ENCODE measurements around the gene AP1M1. TPM values are rescaled to one million over a fixed set of nuclear protein-coding genes. Genes with fewer than 3 reads are reported as not detected.

The AP1M1 gene
- total RNA-seq, 1 donor from 2014 or later, result 81.8 TPM

DNA sequence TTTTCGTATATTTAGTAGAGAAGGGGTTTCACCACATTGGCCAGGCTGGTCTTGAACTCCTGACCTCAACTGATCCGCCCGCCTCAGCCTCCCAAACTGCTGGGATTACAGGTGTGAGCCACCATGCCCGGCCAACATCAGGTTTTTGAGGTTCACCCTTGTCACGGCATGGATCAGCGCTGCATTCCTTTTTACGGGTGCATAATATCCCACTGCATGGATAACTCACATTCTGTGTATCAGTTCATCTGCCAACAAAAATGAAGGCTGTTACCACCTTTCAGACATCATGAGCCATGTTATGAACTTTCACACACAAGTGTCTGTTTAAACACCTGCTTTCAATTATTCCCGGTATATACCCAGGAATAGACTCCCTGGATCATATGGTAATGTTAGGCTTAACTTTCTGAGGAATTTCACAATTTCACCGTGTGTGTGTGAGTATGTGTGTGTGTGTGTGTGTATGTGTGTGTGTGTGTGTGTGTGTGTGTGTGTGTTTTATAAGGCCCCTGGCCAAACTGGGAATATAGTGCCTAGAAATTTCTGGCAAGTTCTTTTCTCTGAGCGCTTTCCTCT is 52.2 kb downstream of the AP1M1 start:
- Mint-ChIP-seq H3K36me3 (ENCODE audit: low read depth) (no peaks in the 10 kb centered on the region), H3K4me1 (ENCODE audit: low read depth) (peaks cover 2% of the 10 kb centered on the region), H3K4me3 (ENCODE audit: unreplicated experiment) (no peak overlapping the region), H3K27me3 (ENCODE audit: low read depth) (peaks cover 12% of the 10 kb centered on the region), H3K27ac (ENCODE audit: unreplicated experiment) (no peak overlapping the region), H3K9me3 (ENCODE audit: low read depth) (no peaks in the 10 kb centered on the region)
- no peak for DNase-seq (ENCODE audit: low spot score)
- TF ChIP-seq, protein P1, sequence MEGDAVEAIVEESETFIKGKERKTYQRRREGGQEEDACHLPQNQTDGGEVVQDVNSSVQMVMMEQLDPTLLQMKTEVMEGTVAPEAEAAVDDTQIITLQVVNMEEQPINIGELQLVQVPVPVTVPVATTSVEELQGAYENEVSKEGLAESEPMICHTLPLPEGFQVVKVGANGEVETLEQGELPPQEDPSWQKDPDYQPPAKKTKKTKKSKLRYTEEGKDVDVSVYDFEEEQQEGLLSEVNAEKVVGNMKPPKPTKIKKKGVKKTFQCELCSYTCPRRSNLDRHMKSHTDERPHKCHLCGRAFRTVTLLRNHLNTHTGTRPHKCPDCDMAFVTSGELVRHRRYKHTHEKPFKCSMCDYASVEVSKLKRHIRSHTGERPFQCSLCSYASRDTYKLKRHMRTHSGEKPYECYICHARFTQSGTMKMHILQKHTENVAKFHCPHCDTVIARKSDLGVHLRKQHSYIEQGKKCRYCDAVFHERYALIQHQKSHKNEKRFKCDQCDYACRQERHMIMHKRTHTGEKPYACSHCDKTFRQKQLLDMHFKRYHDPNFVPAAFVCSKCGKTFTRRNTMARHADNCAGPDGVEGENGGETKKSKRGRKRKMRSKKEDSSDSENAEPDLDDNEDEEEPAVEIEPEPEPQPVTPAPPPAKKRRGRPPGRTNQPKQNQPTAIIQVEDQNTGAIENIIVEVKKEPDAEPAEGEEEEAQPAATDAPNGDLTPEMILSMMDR (IDR thresholded peaks at IDR 0.05), result no peak

DNA sequence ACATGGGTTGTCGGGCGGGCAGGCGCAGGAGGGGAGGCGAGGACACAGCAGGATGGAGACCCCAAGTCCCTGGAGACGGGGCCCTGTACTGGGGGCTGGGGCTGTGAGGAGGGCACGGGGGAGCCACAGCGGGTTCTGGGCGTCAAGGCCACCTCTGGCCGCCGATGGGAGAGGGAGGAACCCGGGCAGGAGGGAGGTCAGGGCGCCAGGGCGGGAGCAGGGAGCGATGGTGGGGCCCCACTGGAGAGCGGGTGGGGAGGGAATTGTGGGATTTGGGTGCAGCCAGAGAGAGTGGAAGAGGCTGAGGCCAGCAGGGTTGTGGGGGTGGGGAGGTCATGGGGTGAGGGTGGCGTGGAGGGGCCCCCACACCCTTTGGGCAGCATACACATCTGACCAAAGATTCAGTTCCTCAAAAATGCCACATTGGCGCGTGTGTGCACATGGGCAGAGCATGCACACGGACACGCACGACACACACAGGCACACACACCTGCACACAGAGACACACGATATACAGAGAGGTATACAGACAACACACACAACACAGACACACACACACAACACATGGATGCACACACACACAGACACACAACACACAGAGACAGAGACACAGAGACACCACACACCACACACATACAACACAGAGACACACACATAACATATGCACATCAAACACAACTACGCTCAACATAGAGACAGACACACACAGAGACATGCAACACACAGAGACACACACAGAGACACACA is 54.9 kb downstream of the AP1M1 start:
- H3K27ac Mint-ChIP-seq (ENCODE audit: unreplicated experiment), result no peak overlapping the region
- peaks cover 3% of the 10 kb centered on the region for H3K27me3 Mint-ChIP-seq (ENCODE audit: low read depth)
- no peaks in the 10 kb centered on the region for H3K9me3 Mint-ChIP-seq (ENCODE audit: low read depth)
- H3K36me3 Mint-ChIP-seq (ENCODE audit: low read depth), result no peaks in the 10 kb centered on the region
- no peaks in the 10 kb centered on the region for H3K4me1 Mint-ChIP-seq (ENCODE audit: low read depth)
- no peak for DNase-seq (ENCODE audit: low spot score)
- H3K4me3 Mint-ChIP-seq (ENCODE audit: unreplicated experiment), result no peak overlapping the region
- TF ChIP-seq, protein P1 (IDR thresholded peaks at IDR 0.05), result no peak

DNA sequence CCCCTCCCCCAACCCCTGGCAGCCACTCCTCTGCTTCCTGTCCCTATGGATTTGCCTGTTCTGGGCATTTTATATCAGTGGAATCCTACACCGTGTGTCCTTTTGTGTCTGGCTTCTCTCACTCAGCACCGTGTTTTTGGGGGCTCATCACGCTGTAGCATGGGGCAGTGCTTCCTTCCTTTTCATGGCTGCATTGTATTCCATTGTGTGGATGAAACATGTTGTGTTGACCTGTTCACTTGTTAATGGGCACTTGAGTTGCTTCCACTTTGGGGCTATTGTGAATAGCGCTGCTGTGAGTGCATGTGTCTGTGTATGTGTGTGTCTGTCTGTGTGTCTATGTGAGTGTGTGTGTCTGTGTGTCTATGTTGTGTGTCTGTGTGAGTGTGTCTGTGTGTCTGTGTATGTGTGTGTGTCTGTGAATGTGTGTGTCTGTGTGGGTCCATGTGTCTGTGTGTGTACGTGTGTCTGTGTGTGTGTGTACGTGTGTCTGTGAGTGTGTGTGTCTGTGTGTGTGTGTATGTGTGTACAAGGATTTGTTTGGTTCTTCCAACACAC is 57.2 kb downstream of the AP1M1 start:
- Mint-ChIP-seq H3K4me3 (ENCODE audit: unreplicated experiment) (no peak overlapping the region), H3K4me1 (ENCODE audit: low read depth) (no peaks in the 10 kb centered on the region), H3K36me3 (ENCODE audit: low read depth) (no peaks in the 10 kb centered on the region), H3K27me3 (ENCODE audit: low read depth) (peaks cover 5% of the 10 kb centered on the region), H3K9me3 (ENCODE audit: low read depth) (no peaks in the 10 kb centered on the region), H3K27ac (ENCODE audit: unreplicated experiment) (no peak overlapping the region)
- TF ChIP-seq, protein P1 (IDR thresholded peaks at IDR 0.05), result no peak
- no peak for DNase-seq (ENCODE audit: low spot score)

DNA sequence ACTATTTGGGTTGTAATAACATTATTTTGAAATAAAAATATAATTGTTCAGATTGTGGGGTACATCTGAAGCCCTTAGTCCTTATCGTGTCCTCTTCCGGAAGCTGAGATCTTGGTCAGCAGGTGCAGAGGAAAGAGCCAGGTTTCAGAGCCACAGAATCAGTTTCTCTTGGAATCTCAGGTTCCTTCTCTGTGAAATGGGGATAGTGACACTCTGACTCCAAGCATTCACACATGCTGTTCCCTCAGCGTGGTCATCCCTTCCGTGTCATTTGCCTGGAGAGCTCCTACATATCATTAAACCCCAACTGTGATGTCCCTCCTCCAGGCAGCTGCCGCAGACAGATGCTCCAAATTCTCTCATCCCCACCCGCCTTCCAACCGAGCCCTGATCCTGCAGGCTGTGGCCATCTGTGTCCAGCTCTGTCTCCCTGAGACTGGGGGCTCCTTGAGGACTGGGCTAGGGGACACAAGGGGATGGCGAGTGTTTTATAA is 59.8 kb downstream of the AP1M1 start:
- Mint-ChIP-seq H3K36me3 (ENCODE audit: low read depth) (no peaks in the 10 kb centered on the region), H3K9me3 (ENCODE audit: low read depth) (no peaks in the 10 kb centered on the region), H3K4me3 (ENCODE audit: unreplicated experiment) (no peak overlapping the region), H3K27ac (ENCODE audit: unreplicated experiment) (no peak overlapping the region), H3K4me1 (ENCODE audit: low read depth) (no peaks in the 10 kb centered on the region), H3K27me3 (ENCODE audit: low read depth) (peaks cover 10% of the 10 kb centered on the region)
- DNase-seq (ENCODE audit: low spot score), result no peak
- TF ChIP-seq, protein P1 (IDR thresholded peaks at IDR 0.05), result no peak

DNA sequence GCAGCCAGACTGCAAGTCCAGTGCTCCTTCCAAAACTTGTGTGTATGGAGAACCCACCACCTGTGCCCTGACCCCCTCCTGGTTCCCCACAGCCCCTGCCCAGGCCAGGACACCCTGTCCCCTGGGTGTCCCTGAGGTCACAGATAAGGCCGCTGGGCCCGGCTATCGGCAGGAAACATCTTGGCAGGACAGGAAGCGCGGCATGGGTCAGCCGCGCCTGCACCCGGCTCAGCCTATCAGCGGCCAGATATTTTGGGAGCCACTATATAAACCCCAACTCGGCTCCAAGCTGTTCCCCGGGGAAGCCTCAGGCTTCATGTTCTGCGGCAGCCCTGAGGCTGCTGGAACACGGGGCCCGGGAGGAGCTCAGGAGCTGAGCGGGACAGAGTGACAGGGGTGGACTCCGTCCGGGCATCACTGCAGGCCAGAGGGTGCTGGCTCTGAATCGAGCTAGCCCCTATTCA is 60.8 kb downstream of the AP1M1 start:
- TF ChIP-seq, protein P1 (IDR thresholded peaks at IDR 0.05), result no peak
- no peaks in the 10 kb centered on the region for H3K9me3 Mint-ChIP-seq (ENCODE audit: low read depth)
- H3K36me3 Mint-ChIP-seq (ENCODE audit: low read depth), result no peaks in the 10 kb centered on the region
- no peaks in the 10 kb centered on the region for H3K4me1 Mint-ChIP-seq (ENCODE audit: low read depth)
- no peak overlapping the region for H3K4me3 Mint-ChIP-seq (ENCODE audit: unreplicated experiment)
- no peak for DNase-seq (ENCODE audit: low spot score)
- H3K27me3 Mint-ChIP-seq (ENCODE audit: low read depth), result peaks cover 10% of the 10 kb centered on the region
- H3K27ac Mint-ChIP-seq (ENCODE audit: unreplicated experiment), result no peak overlapping the region

Data from chondrocyte (in vitro differentiated cells).